Endodermal cell (in vitro differentiated cells): ENCODE measurements around the gene USP28. TPM values are rescaled to one million over a fixed set of nuclear protein-coding genes. Genes with fewer than 3 reads are reported as not detected.

Source experiments
- DNase-seq: peaks from one replicate; pipeline ENCODE4 v3.0.0-alpha.2; 2017
- H3K27ac ChIP-seq: 2 replicates; pipeline ENCODE4 v1.5.1; 2013; ENCODE audit warnings: mild to moderate bottlenecking, low read depth, low read length, moderate library complexity
- H3K27me3 ChIP-seq: 2 replicates; pipeline ENCODE4 v1.6.1; 2013; ENCODE audit warnings: mild to moderate bottlenecking, low read length, moderate library complexity; ENCODE audit not compliant: insufficient read depth, control insufficient read depth, poor library complexity, severe bottlenecking
- H3K36me3 ChIP-seq: 2 replicates; pipeline ENCODE4 v1.7.0; 2013; ENCODE audit warnings: mild to moderate bottlenecking, low read length, moderate library complexity; ENCODE audit not compliant: control insufficient read depth, insufficient read depth
- H3K4me1 ChIP-seq: one replicate; pipeline ENCODE4 v1.7.0; 2013; ENCODE audit warnings: low read length; ENCODE audit not compliant: control insufficient read depth, insufficient read depth
- H3K4me3 ChIP-seq: 2 replicates; pipeline ENCODE4 v1.5.1; 2013; ENCODE audit warnings: mild to moderate bottlenecking, low read length, moderate library complexity
- H3K9ac ChIP-seq: 2 replicates; pipeline ENCODE4 v1.6.1; 2013; ENCODE audit warnings: mild to moderate bottlenecking, low read length, moderate library complexity; ENCODE audit not compliant: poor library complexity, severe bottlenecking; ENCODE audit errors: extremely low read depth
- H3K9me3 ChIP-seq: 2 replicates; pipeline ENCODE4 v1.6.1; 2013; ENCODE audit warnings: mild to moderate bottlenecking, low read length, moderate library complexity; ENCODE audit not compliant: control insufficient read depth
- H3K27ac Mint-ChIP-seq: 2 replicates; pipeline ENCODE4 v1.8.0; 2020; ENCODE audit warnings: mixed read lengths
- H3K27me3 Mint-ChIP-seq: 2 replicates; pipeline ENCODE4 v1.8.0; 2021; ENCODE audit warnings: mild to moderate bottlenecking, mixed read lengths; ENCODE audit not compliant: insufficient read depth
- H3K36me3 Mint-ChIP-seq: 2 replicates; pipeline ENCODE4 v1.8.0; 2020; ENCODE audit warnings: low read depth, mixed read lengths
- H3K4me1 Mint-ChIP-seq: 2 replicates; pipeline ENCODE4 v1.8.0; 2020; ENCODE audit warnings: mixed read lengths
- H3K4me3 Mint-ChIP-seq: 2 replicates; pipeline ENCODE4 v1.8.0; 2020; ENCODE audit warnings: mild to moderate bottlenecking, moderate library complexity, mixed read lengths
- H3K9me3 Mint-ChIP-seq: 2 replicates; pipeline ENCODE4 v1.8.0; 2020; ENCODE audit warnings: mild to moderate bottlenecking, mixed read lengths
- CTCF ChIP-seq: fragments of 200-600 bp; sonication (generic); conservative IDR thresholded peaks from 2 replicates; pipeline ENCODE4 v1.5.0; 2021; ENCODE audit warnings: antibody characterized with exemption, mild to moderate bottlenecking
- WGBS, 2 experiments: methylation state at CpG; one replicate each; pipeline versions ENCODE4 v1.1.5 to v1.1.7; 2013; ENCODE audit warnings: missing lambda C conversion rate in 2 of 2, mixed read lengths in 1 of 2; ENCODE audit not compliant: insufficient coverage in 1 of 2, insufficient read length in 1 of 2; 5-methylcytosine and 5-hydroxymethylcytosine counted together
- total RNA-seq, 2 donors: library from RNA; stranded (reverse); fragmentation: NEBNext Ultra II Directional in 1 of 2; extraction: Animal tissue kit (Norgen Biotek cat#: 25700) in 1 of 2; gene quantifications; 2 replicates in 1 of 2; 3 replicates in 1 of 2; pipeline ENCODE4 v1.2.1, GENCODE V29; 2021

Gene USP28
- total RNA-seq, 2 donors from 2014 or later, result 67.0 to 73.7 TPM

DNA sequence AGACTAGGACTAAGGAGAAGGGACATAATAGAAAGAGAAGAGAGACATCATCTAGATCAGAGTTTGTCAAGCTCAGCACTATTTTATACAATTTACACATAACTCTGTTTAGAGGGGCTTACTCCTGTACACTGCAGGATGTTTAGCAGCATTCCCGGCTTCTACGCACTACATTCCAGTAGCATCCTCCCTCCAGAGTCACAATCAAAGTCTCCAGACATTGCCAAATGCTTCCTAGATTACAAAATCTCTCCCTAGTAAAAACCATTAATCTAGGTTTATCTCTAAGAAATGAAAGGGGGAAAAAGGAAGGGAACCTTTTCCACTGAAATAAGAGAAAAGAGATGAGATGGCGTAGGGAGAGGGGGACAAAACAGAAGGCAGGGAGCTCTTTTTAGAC, 4.0 kb downstream of the USP28 start:
- TF ChIP-seq CTCF, result no peak
- WGBS, 2 experiments, result 95% methylated on average over 2 to 3 of the region's 3 CpGs
- Histone ChIP-seq H3K9me3 (no peaks in the 10 kb centered on the region), H3K9ac (no peak overlapping the region), H3K27ac (no peak overlapping the region), H3K27me3 (no peaks in the 10 kb centered on the region), H3K4me3 (peak overlapping the region; percentile 3), H3K36me3 (peaks cover 25% of the 10 kb centered on the region), H3K4me1 (peaks cover 4% of the 10 kb centered on the region)
- Mint-ChIP-seq H3K9me3 (peaks cover 2% of the 10 kb centered on the region), H3K36me3 (peaks cover 39% of the 10 kb centered on the region), H3K27me3 (no peaks in the 10 kb centered on the region), H3K27ac (no peak overlapping the region), H3K4me1 (peaks cover 23% of the 10 kb centered on the region), H3K4me3 (no peak overlapping the region)
- DNase-seq, result no peak

GRCh38 chr11:113867843-113868503, 7.4 kb downstream of the USP28 start:
- Histone ChIP-seq H3K4me3 (no peak overlapping the region), H3K36me3 (peaks cover 37% of the 10 kb centered on the region), H3K9ac (no peak overlapping the region), H3K27me3 (no peaks in the 10 kb centered on the region), H3K27ac (no peak overlapping the region), H3K9me3 (no peaks in the 10 kb centered on the region), H3K4me1 (peaks cover 4% of the 10 kb centered on the region)
- peaks cover 55% of the 10 kb centered on the region for H3K36me3 Mint-ChIP-seq
- peaks cover 5% of the 10 kb centered on the region for H3K4me1 Mint-ChIP-seq
- H3K9me3 Mint-ChIP-seq, result peaks cover 2% of the 10 kb centered on the region
- no peak for TF ChIP-seq CTCF
- H3K27me3 Mint-ChIP-seq, result no peaks in the 10 kb centered on the region
- 96 to 100% methylated on average over 2 to 3 of the region's 3 CpGs for WGBS, 2 experiments
- DNase-seq, result no peak
- H3K27ac Mint-ChIP-seq, result no peak overlapping the region
- no peak overlapping the region for H3K4me3 Mint-ChIP-seq

GRCh38 chr11:113865873-113866272, 9.5 kb downstream of the USP28 start:
- TF ChIP-seq CTCF, result no peak
- no peak overlapping the region for H3K9ac ChIP-seq
- Mint-ChIP-seq H3K27me3 (no peaks in the 10 kb centered on the region), H3K9me3 (peaks cover 2% of the 10 kb centered on the region), H3K4me3 (no peak overlapping the region), H3K27ac (no peak overlapping the region), H3K4me1 (peaks cover 8% of the 10 kb centered on the region), H3K36me3 (peaks cover 42% of the 10 kb centered on the region)
- H3K9me3 ChIP-seq, result no peaks in the 10 kb centered on the region
- WGBS, 2 experiments, result 94 to 96% methylated on average over 7 to 8 of the region's 8 CpGs
- DNase-seq, result no peak
- peaks cover 34% of the 10 kb centered on the region for H3K36me3 ChIP-seq
- H3K27me3 ChIP-seq, result no peaks in the 10 kb centered on the region
- H3K4me1 ChIP-seq, result no peaks in the 10 kb centered on the region
- H3K27ac ChIP-seq, result no peak overlapping the region
- H3K4me3 ChIP-seq, result no peak overlapping the region
